ENCODE measurements around the gene PAQR9.

The PAQR9 gene

GRCh38 chr3:142971431-142971830 lies 8.0 kb upstream of the PAQR9 start:
- no peaks in the 10 kb centered on the region for H3K9me3 ChIP-seq (ENCODE audit: control insufficient read depth, low read length)
- H3K36me3 ChIP-seq (ENCODE audit: control insufficient read depth, insufficient read depth, low read length), result no peaks in the 10 kb centered on the region
- H3K4me3 ChIP-seq (ENCODE audit: insufficient read depth, low read depth, low read length, poor library complexity, severe bottlenecking), result no peak overlapping the region
- H3K27me3 ChIP-seq (replicated peaks; ENCODE audit: control insufficient read depth, insufficient read depth, low read length, poor library complexity, severe bottlenecking), result no peaks in the 10 kb centered on the region
- H3K27ac ChIP-seq (ENCODE audit: insufficient read depth, low read length, poor library complexity, severe bottlenecking), result no peak overlapping the region
- no peaks in the 10 kb centered on the region for H3K4me1 ChIP-seq (ENCODE audit: control insufficient read depth, insufficient read depth, low read length, poor library complexity, severe bottlenecking)
- no peak for DNase-seq

- no peak overlapping the region for H3K4me3 ChIP-seq (ENCODE audit: insufficient read depth, low read depth, low read length, poor library complexity, severe bottlenecking)
- DNase-seq, result no peak
- no peak overlapping the region for H3K27ac ChIP-seq (ENCODE audit: insufficient read depth, low read length, poor library complexity, severe bottlenecking)
- H3K4me1 ChIP-seq (ENCODE audit: control insufficient read depth, insufficient read depth, low read length, poor library complexity, severe bottlenecking), result no peaks in the 10 kb centered on the region
- H3K36me3 ChIP-seq (ENCODE audit: control insufficient read depth, insufficient read depth, low read length), result no peaks in the 10 kb centered on the region
- H3K27me3 ChIP-seq (replicated peaks; ENCODE audit: control insufficient read depth, insufficient read depth, low read length, poor library complexity, severe bottlenecking), result peaks cover 6% of the 10 kb centered on the region
- no peaks in the 10 kb centered on the region for H3K9me3 ChIP-seq (ENCODE audit: control insufficient read depth, low read length)
Measured at GRCh38 chr3:142968319-142969025, 5.0 kb upstream of the PAQR9 start.

DNA sequence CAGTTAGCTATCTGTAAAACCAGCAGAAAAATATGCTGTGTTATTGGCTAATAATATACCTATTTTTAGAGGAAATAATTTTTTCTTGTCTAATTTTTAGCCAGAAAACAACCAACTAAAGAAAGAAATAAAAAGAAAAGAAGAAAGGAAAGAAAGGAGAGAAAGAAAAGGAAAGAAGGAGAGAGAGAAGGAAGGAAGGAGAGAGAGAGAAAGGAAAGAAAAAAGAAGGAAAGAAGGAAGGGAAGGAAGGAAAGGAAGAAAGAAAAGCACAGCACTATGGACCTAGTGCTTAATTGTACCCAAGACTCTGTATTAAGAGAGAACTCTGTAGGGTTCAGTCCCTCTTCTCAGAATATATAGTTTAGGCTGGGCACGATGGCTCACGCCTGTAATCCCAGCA lies 3.3 kb upstream of the PAQR9 start:
- Histone ChIP-seq H3K9me3 (ENCODE audit: control insufficient read depth, low read length) (no peaks in the 10 kb centered on the region), H3K27me3 (replicated peaks; ENCODE audit: control insufficient read depth, insufficient read depth, low read length, poor library complexity, severe bottlenecking) (peaks cover 17% of the 10 kb centered on the region), H3K4me3 (ENCODE audit: insufficient read depth, low read depth, low read length, poor library complexity, severe bottlenecking) (no peak overlapping the region), H3K36me3 (ENCODE audit: control insufficient read depth, insufficient read depth, low read length) (no peaks in the 10 kb centered on the region), H3K4me1 (ENCODE audit: control insufficient read depth, insufficient read depth, low read length, poor library complexity, severe bottlenecking) (peaks cover 5% of the 10 kb centered on the region), H3K27ac (ENCODE audit: insufficient read depth, low read length, poor library complexity, severe bottlenecking) (no peak overlapping the region)
- no peak for DNase-seq

DNA sequence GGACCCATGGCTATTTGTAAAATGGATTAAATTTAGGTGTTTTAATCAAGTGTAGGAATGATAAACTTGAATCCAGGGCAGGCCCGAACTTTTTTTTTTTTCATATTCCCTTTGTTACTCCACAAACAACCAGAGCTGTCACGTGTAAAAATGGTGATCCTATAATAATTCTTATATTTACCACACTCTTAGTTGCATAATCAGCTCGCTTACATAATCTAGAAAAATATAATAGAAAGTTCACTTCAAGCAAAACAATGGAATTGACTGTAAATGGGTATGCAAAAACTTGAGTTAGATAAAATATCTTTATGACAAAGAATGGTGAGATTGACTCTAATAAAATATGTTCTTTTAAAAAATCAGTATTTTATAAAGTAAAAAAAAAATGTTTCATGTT lies 2.1 kb upstream of the PAQR9 start:
- H3K4me1 ChIP-seq (ENCODE audit: control insufficient read depth, insufficient read depth, low read length, poor library complexity, severe bottlenecking), result peaks cover 5% of the 10 kb centered on the region
- DNase-seq, result no peak
- no peaks in the 10 kb centered on the region for H3K36me3 ChIP-seq (ENCODE audit: control insufficient read depth, insufficient read depth, low read length)
- H3K4me3 ChIP-seq (ENCODE audit: insufficient read depth, low read depth, low read length, poor library complexity, severe bottlenecking), result no peak overlapping the region
- H3K27me3 ChIP-seq (replicated peaks; ENCODE audit: control insufficient read depth, insufficient read depth, low read length, poor library complexity, severe bottlenecking), result peaks cover 20% of the 10 kb centered on the region
- no peaks in the 10 kb centered on the region for H3K9me3 ChIP-seq (ENCODE audit: control insufficient read depth, low read length)
- no peak overlapping the region for H3K27ac ChIP-seq (ENCODE audit: insufficient read depth, low read length, poor library complexity, severe bottlenecking)

DNA sequence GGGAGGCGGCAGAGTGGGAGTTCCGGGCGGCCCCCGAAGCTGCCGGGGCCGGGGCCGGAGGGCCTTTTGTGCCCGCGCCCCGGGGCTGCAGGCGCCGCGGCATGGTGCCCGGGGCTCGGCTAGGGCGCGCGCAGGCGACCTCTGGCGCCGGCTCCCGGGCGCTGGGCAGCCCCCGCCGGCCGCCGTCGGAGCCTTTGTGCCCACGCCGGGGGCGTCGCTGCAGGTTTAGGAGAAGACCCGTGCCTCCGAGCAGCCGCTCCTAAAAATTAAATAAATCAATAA lies 299 bp downstream of the PAQR9 start:
- DNase-seq, result no peak
- Histone ChIP-seq H3K4me1 (ENCODE audit: control insufficient read depth, insufficient read depth, low read length, poor library complexity, severe bottlenecking) (peaks cover 5% of the 10 kb centered on the region), H3K9me3 (ENCODE audit: control insufficient read depth, low read length) (no peaks in the 10 kb centered on the region), H3K27ac (ENCODE audit: insufficient read depth, low read length, poor library complexity, severe bottlenecking) (no peak overlapping the region), H3K27me3 (replicated peaks; ENCODE audit: control insufficient read depth, insufficient read depth, low read length, poor library complexity, severe bottlenecking) (peaks cover 20% of the 10 kb centered on the region), H3K4me3 (ENCODE audit: insufficient read depth, low read depth, low read length, poor library complexity, severe bottlenecking) (no peak overlapping the region), H3K36me3 (ENCODE audit: control insufficient read depth, insufficient read depth, low read length) (no peaks in the 10 kb centered on the region)

- Histone ChIP-seq H3K27me3 (replicated peaks; ENCODE audit: control insufficient read depth, insufficient read depth, low read length, poor library complexity, severe bottlenecking) (peaks cover 20% of the 10 kb centered on the region), H3K4me1 (ENCODE audit: control insufficient read depth, insufficient read depth, low read length, poor library complexity, severe bottlenecking) (peaks cover 5% of the 10 kb centered on the region), H3K27ac (ENCODE audit: insufficient read depth, low read length, poor library complexity, severe bottlenecking) (no peak overlapping the region), H3K9me3 (ENCODE audit: control insufficient read depth, low read length) (no peaks in the 10 kb centered on the region), H3K36me3 (ENCODE audit: control insufficient read depth, insufficient read depth, low read length) (no peaks in the 10 kb centered on the region), H3K4me3 (ENCODE audit: insufficient read depth, low read depth, low read length, poor library complexity, severe bottlenecking) (no peak overlapping the region)
- no peak for DNase-seq
Measured at GRCh38 chr3:142962520-142963233, 797 bp downstream of the PAQR9 start.

DNA sequence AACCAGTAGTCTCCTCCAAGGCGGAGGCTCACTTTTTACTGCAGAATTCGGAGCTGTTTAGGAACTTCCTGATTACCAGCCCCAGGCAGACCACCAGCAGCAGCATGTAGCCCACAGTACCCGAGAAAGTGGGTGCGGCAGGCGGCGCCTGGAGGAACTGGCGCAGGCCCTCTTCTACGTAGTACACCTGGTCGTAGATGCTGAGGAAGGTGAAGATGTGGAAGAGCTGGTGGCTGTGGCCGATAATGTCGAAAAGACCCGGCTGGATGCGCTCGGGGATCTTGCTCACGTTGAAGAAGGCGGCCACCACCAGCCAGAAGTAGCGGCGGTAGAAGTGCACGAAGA lies 1.3 kb downstream of the PAQR9 start:
- Histone ChIP-seq H3K36me3 (ENCODE audit: control insufficient read depth, insufficient read depth, low read length) (no peaks in the 10 kb centered on the region), H3K27me3 (replicated peaks; ENCODE audit: control insufficient read depth, insufficient read depth, low read length, poor library complexity, severe bottlenecking) (peaks cover 20% of the 10 kb centered on the region), H3K27ac (ENCODE audit: insufficient read depth, low read length, poor library complexity, severe bottlenecking) (no peak overlapping the region), H3K9me3 (ENCODE audit: control insufficient read depth, low read length) (no peaks in the 10 kb centered on the region), H3K4me1 (ENCODE audit: control insufficient read depth, insufficient read depth, low read length, poor library complexity, severe bottlenecking) (peaks cover 5% of the 10 kb centered on the region), H3K4me3 (ENCODE audit: insufficient read depth, low read depth, low read length, poor library complexity, severe bottlenecking) (no peak overlapping the region)
- DNase-seq, result no peak

- Histone ChIP-seq H3K4me1 (ENCODE audit: control insufficient read depth, insufficient read depth, low read length, poor library complexity, severe bottlenecking) (peaks cover 5% of the 10 kb centered on the region), H3K27ac (ENCODE audit: insufficient read depth, low read length, poor library complexity, severe bottlenecking) (no peak overlapping the region), H3K27me3 (replicated peaks; ENCODE audit: control insufficient read depth, insufficient read depth, low read length, poor library complexity, severe bottlenecking) (peaks cover 25% of the 10 kb centered on the region), H3K9me3 (ENCODE audit: control insufficient read depth, low read length) (no peaks in the 10 kb centered on the region), H3K36me3 (ENCODE audit: control insufficient read depth, insufficient read depth, low read length) (no peaks in the 10 kb centered on the region), H3K4me3 (ENCODE audit: insufficient read depth, low read depth, low read length, poor library complexity, severe bottlenecking) (no peak overlapping the region)
- DNase-seq, result no peak
Measured at GRCh38 chr3:142961539-142961938, 1.9 kb downstream of the PAQR9 start.

- DNase-seq, result no peak
- Histone ChIP-seq H3K27ac (ENCODE audit: insufficient read depth, low read length, poor library complexity, severe bottlenecking) (no peak overlapping the region), H3K4me3 (ENCODE audit: insufficient read depth, low read depth, low read length, poor library complexity, severe bottlenecking) (no peak overlapping the region), H3K27me3 (replicated peaks; ENCODE audit: control insufficient read depth, insufficient read depth, low read length, poor library complexity, severe bottlenecking) (peaks cover 25% of the 10 kb centered on the region), H3K4me1 (ENCODE audit: control insufficient read depth, insufficient read depth, low read length, poor library complexity, severe bottlenecking) (peaks cover 5% of the 10 kb centered on the region), H3K36me3 (ENCODE audit: control insufficient read depth, insufficient read depth, low read length) (no peaks in the 10 kb centered on the region), H3K9me3 (ENCODE audit: control insufficient read depth, low read length) (no peaks in the 10 kb centered on the region)
Measured at GRCh38 chr3:142960322-142960850, 3.1 kb downstream of the PAQR9 start.

- Histone ChIP-seq H3K9me3 (ENCODE audit: control insufficient read depth, low read length) (no peaks in the 10 kb centered on the region), H3K36me3 (ENCODE audit: control insufficient read depth, insufficient read depth, low read length) (no peaks in the 10 kb centered on the region), H3K27ac (ENCODE audit: insufficient read depth, low read length, poor library complexity, severe bottlenecking) (no peak overlapping the region), H3K27me3 (replicated peaks; ENCODE audit: control insufficient read depth, insufficient read depth, low read length, poor library complexity, severe bottlenecking) (peaks cover 19% of the 10 kb centered on the region), H3K4me3 (ENCODE audit: insufficient read depth, low read depth, low read length, poor library complexity, severe bottlenecking) (no peak overlapping the region), H3K4me1 (ENCODE audit: control insufficient read depth, insufficient read depth, low read length, poor library complexity, severe bottlenecking) (peaks cover 5% of the 10 kb centered on the region)
- DNase-seq, result no peak
Measured at GRCh38 chr3:142958707-142959106, 4.8 kb downstream of the PAQR9 start.
